ENCODE measurements around the gene ROR2.

Gene ROR2

DNA sequence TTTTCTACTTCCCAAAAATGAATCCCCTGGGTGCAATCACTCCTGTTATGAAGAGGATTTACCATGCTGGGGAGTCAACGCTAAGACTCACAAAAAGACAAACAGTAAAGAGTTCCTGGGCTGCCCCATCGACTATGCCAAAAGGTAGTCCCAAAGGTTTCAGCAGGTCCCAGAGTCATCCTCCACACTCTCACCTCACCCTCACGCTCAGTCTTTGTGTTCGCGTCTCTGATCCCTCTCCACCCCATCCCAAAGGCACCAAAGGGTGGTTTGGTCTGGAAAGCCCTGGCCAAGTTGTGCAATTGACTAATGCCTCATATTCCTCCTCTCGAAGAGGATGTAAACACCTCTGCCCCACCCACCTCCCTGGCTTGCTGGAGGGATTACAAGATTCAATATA is 286.2 kb downstream of the ROR2 start:
- TF ChIP-seq CTCF (IDR thresholded peaks at IDR 0.05; ENCODE audit: insufficient read depth, low read length, poor library complexity, severe bottlenecking): no peak
- TF ChIP-seq EZH2phosphoT487 (conservative IDR thresholded peaks at IDR 0.05; ENCODE audit: low read length): no peak
- Histone ChIP-seq H3K36me3 (ENCODE audit: low read length) (no peaks in the 10 kb centered on the region), H3K27me3 (ENCODE audit: low read length) (no peaks in the 10 kb centered on the region), H2AFZ (ENCODE audit: low read depth, low read length, severe bottlenecking) (no peak overlapping the region), H4K20me1 (ENCODE audit: low read depth, low read length) (no peaks in the 10 kb centered on the region), H3K4me2 (ENCODE audit: low read depth, low read length, poor library complexity, severe bottlenecking) (no peak overlapping the region), H3F3A (ENCODE audit: insufficient read depth) (no peaks in the 10 kb centered on the region), H3K9me3 (ENCODE audit: insufficient read depth, low read length) (no peaks in the 10 kb centered on the region), H3K4me3 (ENCODE audit: insufficient read depth, low read length, poor library complexity, severe bottlenecking) (no peak overlapping the region), H3K9ac (ENCODE audit: low read length) (no peak overlapping the region), H3K9me2 (replicated peaks; ENCODE audit: insufficient read depth, low read length) (no peaks in the 10 kb centered on the region), H3K27ac (ENCODE audit: low read depth, low read length) (no peak overlapping the region), H3K79me2 (ENCODE audit: insufficient read depth, low read length) (no peaks in the 10 kb centered on the region)

DNA sequence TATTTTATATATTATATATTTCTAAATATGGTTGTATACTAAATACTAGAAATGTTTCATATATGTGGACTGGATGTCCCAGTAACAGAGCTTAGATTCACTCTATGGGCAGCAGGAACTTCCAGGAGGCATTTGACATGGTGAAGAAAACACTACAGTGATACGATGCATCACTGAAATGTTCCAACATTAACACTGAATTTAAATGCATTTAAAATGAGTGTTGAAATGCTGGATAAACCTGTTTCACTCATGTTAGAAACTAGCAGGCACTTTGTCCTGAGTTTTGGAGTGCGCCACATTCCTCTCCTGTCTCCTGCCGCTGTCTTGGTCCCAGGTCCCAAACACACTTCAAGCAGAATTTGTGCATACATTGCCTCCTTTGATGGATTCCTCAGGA is 288.6 kb downstream of the ROR2 start:
- H3K9me2 ChIP-seq (replicated peaks; ENCODE audit: insufficient read depth, low read length): no peaks in the 10 kb centered on the region
- no peak overlapping the region for H3K27ac ChIP-seq (ENCODE audit: low read depth, low read length)
- H3K36me3 ChIP-seq (ENCODE audit: low read length): no peaks in the 10 kb centered on the region
- TF ChIP-seq EZH2phosphoT487 (conservative IDR thresholded peaks at IDR 0.05; ENCODE audit: low read length) (no peak), CTCF (IDR thresholded peaks at IDR 0.05; ENCODE audit: insufficient read depth, low read length, poor library complexity, severe bottlenecking) (no peak)
- H2AFZ ChIP-seq (ENCODE audit: low read depth, low read length, severe bottlenecking): no peak overlapping the region
- H3K4me2 ChIP-seq (ENCODE audit: low read depth, low read length, poor library complexity, severe bottlenecking): no peak overlapping the region
- no peaks in the 10 kb centered on the region for H4K20me1 ChIP-seq (ENCODE audit: low read depth, low read length)
- H3K27me3 ChIP-seq (ENCODE audit: low read length): no peaks in the 10 kb centered on the region
- H3K9me3 ChIP-seq (ENCODE audit: insufficient read depth, low read length): no peaks in the 10 kb centered on the region
- no peaks in the 10 kb centered on the region for H3K79me2 ChIP-seq (ENCODE audit: insufficient read depth, low read length)
- no peaks in the 10 kb centered on the region for H3F3A ChIP-seq (ENCODE audit: insufficient read depth)
- no peak overlapping the region for H3K4me3 ChIP-seq (ENCODE audit: insufficient read depth, low read length, poor library complexity, severe bottlenecking)
- H3K9ac ChIP-seq (ENCODE audit: low read length): no peak overlapping the region

GRCh38 chr9:91660521-91660920 is 289.5 kb downstream of the ROR2 start:
- Histone ChIP-seq H3F3A (ENCODE audit: insufficient read depth) (no peaks in the 10 kb centered on the region), H3K4me2 (ENCODE audit: low read depth, low read length, poor library complexity, severe bottlenecking) (no peak overlapping the region), H3K9me3 (ENCODE audit: insufficient read depth, low read length) (no peaks in the 10 kb centered on the region), H2AFZ (ENCODE audit: low read depth, low read length, severe bottlenecking) (no peak overlapping the region), H3K79me2 (ENCODE audit: insufficient read depth, low read length) (no peaks in the 10 kb centered on the region), H3K27me3 (ENCODE audit: low read length) (no peaks in the 10 kb centered on the region), H4K20me1 (ENCODE audit: low read depth, low read length) (no peaks in the 10 kb centered on the region), H3K9me2 (replicated peaks; ENCODE audit: insufficient read depth, low read length) (no peaks in the 10 kb centered on the region), H3K27ac (ENCODE audit: low read depth, low read length) (no peak overlapping the region), H3K9ac (ENCODE audit: low read length) (no peak overlapping the region), H3K4me3 (ENCODE audit: insufficient read depth, low read length, poor library complexity, severe bottlenecking) (no peak overlapping the region), H3K36me3 (ENCODE audit: low read length) (no peaks in the 10 kb centered on the region)
- TF ChIP-seq EZH2phosphoT487 (conservative IDR thresholded peaks at IDR 0.05; ENCODE audit: low read length) (no peak), CTCF (IDR thresholded peaks at IDR 0.05; ENCODE audit: insufficient read depth, low read length, poor library complexity, severe bottlenecking) (no peak)
